Globus pallidus (tissue), 1 donor: ENCODE results near the gene GSG1L.
"Not testable (repeated sequence)": the region's sequence is repeated elsewhere in the genome, so short reads cannot be mapped to it uniquely, and the experiment has no call there.

Experiments used
- DNase-seq: peaks from one replicate; pipeline ENCODE4 v3.0.0-alpha.2; 2015; ENCODE audit warnings: low spot score

Gene GSG1L

DNA sequence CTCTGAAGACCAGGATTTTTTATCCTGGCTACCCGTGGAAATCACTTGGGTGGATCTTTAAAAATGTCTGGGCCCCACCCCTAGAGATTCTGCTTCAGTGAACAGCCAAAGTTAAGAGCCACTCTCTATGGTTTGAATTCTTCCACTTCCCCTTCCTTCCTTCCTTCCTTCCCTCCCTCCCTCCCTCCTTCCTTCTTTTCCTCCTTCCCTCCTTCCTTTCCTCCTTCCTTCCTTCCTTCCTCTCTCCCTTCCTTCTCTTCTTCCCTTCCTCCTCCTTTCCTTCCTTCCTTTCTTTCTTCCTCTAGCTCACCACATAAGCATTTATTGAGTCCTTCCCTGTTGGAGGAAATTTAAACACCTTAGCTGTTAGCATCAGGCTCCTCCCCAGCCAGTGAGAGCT is 310.0 kb downstream of the GSG1L start:
- no peak for DNase-seq

DNA sequence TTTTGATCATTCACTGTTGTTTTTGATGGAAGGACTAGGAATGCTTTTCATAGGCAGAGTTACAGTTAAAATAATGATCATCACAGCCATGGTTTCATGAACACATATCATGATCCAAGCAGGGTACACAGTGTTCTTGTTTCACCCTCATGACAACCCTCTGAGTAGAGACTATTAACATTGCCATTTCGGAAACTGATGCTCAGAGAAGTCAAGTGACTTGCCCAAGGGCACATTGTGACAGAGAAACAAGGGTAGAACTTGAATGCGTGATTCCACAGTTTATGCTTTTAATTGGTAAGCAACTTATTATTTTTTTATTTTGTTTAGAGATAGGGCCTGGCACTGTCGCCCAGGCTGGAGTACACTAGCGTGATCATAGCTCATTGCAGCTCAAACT is 311.3 kb downstream of the GSG1L start:
- no peak for DNase-seq

DNA sequence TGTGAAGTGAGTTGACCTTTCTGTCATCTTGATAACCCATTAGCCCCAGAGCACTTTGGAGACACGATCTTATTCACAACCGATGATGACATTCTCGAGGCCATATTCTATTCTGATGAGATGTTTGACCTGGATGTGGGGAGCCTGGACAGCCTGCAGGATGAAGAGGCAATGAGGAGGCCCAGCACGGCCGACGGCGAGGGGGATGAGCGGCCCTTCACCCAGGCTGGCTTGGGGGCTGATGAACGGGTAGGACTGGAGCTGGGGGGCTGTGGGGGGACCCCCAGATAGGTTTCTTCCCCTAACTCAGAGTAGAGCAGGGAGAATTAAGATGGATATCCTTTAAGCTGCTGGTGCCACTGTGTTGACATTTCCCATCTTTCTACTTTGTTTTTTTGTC is 311.8 kb downstream of the GSG1L start:
- no peak for DNase-seq

DNA sequence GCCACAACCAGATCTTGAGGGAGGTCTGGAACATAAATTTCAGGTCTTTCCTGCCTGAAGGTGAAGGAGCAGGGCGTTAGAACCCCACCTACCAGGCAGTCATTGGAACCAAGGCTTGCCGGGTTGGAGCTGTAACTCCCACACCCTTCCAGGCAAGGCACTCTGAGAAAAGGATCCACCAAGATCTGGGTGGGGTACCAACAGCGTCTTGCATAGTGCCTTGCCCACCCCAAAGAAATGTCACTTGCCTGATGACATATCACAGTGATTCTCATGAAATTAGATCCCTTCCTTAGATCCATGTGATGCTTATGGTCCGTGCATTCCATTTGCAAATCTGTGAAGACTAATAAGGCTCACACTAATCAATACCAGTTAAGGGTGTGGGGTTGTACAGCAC is 312.3 kb downstream of the GSG1L start:
- no peak for DNase-seq

DNA sequence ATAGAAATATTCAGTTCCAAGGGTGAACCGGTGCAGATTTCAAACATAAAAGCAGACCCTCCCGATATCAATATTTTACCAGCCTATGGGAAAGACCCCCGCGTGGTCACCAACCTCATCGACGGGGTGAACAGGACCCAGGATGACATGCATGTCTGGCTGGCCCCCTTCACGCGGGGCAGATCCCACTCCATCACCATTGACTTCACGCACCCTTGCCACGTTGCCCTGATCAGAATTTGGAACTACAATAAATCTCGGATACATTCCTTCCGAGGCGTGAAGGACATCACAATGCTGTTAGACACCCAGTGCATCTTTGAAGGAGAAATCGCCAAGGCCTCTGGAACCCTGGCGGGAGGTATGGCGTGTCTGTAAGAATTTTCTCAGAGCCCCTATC is 313.6 kb downstream of the GSG1L start:
- no peak for DNase-seq

DNA sequence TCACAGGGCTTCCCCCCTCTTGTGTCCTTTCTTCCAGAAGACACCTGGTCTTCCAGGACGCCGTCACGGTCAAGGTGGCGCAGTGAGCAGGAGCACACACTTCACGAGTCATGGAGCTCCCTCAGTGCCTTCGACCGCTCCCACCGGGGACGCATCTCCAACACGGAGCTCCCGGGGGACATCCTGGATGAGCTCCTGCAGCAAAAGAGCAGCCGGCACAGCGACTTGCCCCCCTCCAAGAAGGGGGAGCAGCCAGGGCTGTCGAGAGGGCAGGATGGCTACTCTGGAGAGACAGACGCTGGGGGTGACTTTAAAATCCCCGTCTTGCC is 314.0 kb downstream of the GSG1L start:
- no peak for DNase-seq

DNA sequence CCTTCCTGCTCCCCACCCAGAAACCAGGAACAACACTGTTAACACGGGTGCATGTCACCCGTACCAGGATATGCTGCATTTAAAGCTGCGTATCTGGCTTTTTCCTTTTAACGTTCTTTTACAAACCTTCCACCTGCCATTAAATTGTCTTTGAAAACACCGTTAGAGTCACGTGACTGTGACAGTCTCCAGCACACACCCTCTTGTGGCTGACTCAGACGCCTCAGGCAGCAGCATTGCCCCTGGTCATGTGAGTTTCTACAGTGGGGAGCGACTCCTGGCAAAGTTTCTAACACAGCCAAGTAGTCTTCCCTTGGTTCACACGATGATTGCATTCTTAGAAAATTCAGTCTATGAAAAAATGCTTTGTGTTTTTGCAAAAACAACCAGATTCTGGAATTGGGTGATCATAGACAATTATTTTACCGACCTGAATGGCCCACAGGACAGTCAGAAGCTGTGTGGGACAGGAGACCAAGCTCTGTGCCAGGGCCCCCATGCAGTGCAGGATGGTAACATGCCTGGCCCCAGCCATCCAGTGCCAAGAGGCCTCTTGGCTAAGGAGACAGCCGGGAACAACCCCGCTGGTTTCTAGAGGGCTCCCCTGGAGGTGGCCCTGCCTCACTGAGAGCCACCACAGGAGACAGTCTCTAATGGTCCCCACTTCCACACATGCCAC is 314.5 kb downstream of the GSG1L start:
- DNase-seq = peak; percentile 64

DNA sequence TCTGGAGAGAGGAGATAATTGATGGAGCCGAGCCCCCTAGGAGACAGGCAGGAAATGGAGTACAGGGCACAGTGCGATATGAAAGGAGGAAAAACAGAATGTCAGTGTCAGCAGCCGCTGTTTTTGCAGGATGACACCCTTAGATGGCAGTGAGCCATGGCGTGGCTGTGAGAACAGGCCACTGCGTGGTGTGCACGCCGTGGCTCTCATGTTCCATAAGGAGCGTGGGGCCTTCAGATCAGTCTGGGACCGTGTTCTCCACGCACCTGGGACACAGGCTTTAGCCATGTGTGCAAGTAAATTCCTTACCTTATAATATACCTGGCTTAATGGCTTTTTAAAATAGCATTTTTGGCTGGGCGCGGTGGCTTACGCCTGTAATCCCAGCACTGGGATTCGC is 315.6 kb downstream of the GSG1L start:
- DNase-seq = no peak

DNA sequence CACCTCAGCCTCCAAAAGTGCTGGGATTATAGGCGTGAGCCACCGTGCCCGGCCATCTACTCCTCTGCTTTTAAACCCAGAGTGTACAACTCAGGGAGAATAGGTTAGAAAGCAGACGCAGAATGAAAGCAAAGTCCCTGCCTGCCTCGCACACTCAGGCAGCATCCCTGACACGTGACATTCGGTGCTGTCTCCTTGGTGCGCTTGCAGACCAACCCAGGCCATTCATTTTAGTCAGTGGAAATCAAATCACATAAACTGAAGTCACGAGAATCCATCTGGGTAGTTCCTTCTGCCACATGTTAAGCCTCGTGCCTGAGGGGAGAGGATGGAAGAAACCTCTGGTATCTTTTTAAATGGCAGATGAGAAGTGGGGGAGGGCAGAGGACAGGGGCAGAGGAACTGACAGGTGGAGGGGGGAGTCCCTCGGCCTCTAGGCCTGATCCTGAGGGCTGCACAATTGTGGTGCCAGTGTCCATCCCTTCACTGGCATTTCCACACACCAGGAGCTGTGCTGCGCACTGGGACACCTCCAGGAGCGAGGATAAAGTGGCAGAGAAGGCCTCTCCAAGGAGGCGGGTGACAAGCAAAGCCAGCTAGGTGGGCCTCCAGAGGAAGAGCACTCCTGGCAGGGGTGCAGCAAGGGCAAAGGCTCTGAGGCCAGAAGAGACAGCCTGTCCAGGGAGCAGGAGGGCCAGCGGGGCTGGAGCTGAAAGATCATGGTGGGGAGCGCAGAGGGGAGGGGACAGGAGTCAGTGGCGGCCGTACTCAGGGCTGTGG is 317.2 kb downstream of the GSG1L start:
- DNase-seq = no peak

DNA sequence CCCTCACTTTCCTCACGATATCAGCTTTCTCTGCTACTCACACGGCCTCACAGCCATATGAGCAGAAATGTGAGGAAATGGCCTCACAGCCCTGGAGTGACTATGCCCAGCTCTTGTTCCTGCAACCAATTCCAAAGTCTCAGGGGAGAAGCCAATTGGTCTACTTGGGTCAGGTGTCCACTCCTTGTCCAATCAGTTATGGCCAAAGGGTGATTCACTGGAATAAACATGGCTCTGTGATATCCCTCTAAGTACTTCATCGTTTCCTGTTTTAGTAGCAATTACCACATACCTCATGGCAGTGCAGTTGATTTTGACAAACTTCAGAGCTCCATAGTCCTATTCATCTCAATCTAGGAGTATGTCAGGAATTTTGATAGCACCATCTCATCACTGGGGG is 318.2 kb downstream of the GSG1L start:
- DNase-seq = no peak

DNA sequence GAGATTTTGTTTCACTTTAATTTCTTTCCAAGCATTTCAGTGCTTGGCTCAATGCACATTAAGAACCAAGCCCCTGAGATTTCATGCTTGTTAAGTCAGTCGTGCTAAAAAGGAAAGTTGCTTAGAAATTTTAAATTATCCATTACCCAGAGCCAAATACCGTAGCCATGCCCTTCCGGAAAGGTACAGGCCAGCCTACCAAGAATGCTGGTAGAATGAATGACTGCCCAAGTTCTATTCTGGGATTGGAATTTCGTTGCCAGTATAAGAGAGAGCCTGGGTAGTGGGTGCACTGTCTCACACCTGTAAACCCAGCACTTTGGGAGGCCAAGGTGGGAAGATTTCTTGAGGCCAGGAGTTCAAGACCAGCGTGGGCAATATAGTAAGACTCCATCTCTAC is 319.6 kb downstream of the GSG1L start:
- no peak for DNase-seq

DNA sequence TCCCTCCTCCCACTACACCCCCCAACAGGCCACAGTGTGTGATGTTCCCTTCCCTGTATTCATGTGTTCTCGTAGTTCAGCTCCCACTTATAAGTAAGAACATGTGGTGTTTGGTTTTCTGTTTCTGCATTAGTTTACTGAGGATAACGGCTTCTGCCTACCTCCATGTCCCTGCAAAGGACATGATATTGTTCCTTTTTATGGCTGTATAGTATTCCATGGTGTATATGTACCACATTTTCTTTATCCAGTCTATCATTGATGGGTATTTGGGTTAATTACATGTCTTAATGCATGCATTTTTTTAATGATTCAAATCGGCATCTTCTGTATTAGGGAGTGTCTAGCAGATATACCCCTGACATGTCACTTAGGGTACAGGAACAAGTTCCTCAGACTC is 320.5 kb downstream of the GSG1L start:
- DNase-seq = not testable (repeated sequence)

DNA sequence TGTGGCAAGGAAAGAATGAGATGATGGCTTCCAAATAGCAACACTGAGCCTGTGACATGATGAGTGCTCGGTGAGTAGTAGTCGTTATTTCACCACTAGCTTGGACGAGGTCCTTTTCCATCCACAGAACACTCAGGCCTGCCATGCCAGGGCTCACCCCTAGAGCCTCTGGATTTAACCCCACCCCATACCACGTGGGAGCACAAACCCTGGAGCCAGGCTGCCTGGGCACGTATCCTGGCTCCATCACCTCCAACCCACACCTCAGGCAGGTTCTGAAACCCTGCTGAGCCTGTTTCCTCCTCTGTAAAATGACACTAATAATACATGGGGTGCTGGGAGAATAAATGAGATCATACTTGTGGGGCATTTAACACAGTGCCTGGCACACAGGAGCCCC is 321.2 kb downstream of the GSG1L start:
- no peak for DNase-seq

DNA sequence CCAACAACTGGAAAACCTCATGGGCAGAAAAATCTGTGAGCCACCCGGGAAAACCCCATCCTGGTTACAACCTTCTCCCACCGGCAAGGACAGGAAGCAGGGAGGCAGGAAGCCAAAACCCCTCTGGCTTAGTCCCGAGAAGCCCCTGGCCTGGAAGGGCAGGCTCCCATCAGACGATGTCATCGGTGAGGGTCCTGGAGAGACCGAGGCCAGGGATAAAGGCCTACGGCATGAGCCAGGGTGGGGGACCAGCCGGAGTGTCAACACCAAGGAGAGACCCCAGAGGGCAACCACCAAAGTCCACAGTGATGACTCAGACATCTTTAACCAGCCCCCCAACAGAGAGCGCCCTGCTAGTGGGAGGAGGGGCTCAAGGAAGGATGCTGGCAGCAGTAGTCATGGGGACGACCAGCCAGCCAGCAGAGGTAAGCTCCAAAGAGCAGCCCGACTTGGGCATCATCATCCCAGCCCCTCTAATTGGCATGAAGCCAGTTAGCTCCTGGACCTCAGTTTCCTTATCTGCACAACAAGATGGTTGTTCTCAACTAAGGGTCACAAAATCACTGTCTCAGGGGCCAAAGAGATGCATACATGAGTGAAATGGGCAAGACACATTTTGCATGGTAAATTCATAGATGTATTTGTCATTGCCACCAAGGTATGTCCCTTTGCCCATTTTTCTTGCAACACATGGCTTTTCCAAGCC is 322.9 kb downstream of the GSG1L start:
- no peak for DNase-seq

DNA sequence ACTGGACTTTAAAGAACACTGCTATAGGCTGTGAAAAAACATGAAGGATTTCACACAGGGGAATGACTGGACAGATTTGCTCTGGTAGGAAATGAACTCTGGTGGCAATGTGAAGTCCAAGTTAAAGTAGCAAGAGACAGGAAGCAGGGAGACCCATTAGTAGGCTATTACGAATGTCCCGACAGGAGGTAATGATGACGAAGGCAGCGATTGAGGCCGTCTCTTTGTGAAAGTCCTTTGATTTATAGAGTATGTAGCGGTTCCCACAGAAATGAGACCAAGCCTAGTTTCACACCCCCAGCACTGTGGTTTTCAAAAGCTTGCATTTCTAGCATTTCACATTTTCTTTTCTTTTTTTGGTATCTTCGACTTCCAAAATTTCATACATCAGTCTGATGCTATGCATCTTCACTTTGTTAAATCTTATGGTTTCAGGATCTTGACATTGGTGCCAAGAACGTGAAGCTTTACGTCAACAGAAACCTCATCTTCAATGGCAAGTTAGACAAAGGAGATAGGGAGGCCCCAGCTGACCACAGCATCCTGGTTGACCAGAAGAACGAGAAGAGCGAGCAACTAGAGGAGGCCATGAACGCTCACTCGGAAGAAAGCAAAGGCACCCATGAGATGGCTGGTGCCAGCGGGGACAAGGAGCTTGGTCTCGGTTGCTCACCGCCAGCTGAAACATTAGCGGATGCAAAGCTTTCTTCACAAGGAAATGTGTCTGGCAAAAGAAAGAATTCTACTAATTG is 323.7 kb downstream of the GSG1L start:
- no peak for DNase-seq

DNA sequence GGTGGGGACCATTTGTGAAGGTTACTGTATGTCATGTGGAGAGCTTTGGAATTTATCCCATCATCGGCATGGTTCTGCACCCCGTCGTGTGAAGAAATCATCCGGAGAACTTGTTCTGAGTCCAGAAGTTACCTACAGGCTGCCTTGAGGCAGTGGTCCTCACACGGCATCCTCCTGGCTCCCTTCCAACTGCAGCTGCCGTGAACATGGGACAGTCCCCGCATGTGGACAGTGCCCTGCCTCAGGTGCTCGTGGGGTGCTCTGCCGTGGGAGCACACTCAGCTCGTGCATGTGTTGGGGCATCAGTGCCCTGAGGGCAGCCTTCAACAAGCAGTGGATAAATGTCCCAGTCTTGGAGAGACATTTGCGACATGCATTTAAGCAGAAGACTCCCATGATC is 324.9 kb downstream of the GSG1L start:
- DNase-seq = no peak
